Measurements from ENCODE around the gene ACVR1.

ACVR1 gene

DNA sequence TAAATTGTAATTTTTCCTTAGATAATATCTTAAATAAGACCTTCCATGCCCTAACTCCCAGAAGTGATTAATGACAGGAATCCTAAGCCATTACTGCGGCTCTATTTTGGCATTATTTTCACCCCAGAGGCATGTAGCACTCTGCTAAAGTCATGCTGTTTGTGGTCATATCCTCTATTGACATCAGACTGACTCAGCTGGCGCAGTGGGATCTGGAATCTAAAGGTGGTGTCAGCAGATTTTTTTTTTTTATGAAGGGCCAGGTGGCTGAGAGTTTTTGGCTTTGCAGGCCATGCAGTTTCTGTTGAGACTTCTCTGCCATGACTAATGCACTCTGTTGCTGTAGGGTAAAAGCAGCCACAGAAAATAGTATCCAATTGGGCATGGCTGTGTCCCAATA, 183.4 kb downstream of the ACVR1 start:
- no peak for DNase-seq

DNA sequence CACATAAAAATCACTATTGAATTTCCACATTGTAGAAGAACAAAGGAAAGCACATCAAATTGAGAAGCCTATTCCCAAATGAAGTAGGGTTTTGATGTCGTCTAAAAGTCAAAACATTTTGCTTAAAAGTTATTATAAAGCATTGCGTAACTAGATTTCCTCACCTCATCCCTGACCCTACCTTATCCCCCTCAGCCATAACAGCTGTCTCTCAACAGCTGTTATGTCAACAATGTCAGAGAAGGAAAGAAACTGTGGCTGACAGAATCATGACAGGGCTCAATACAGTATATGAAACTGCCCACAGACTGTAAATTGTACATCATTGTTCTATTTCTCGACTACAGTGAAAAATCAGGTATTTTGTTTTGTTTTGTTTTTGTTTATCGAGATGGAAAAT, 184.4 kb downstream of the ACVR1 start:
- no peak for DNase-seq

DNA sequence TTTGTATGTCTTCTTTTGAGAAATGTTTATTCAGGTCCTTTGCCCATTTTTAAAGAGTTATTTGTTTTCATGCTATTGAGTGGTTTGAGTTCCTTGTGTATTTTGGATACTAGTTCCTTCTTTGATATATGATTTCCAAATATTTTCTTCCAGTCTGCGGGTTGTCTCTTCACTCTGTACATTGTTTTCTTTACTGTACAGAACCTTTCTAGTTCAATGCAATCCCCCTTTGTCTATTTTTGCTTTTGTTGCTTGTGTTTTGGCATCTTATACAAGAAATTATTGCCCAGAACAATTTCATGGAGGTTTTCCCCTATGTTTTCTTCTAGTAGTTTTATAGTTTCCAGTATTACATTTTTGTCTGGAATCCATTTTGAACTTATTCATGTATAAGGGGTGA, 185.0 kb downstream of the ACVR1 start:
- no peak for DNase-seq

All from NCI-H1417 (cell line).